Activated naive CD4-positive, alpha-beta T cell treated with anti-CD3 and anti-CD28 coated beads for 36 hours (primary cell): ENCODE results near the gene FGGY. TPM values are rescaled to one million over a fixed set of nuclear protein-coding genes. Genes with fewer than 3 reads are reported as not detected.
A peak's percentile ranks its signal among the peaks of the same experiment; 100 is the strongest.

Source experiments
- CTCF ChIA-PET: fragments of 350-600 bp; sonication (Branson Sonifier 250); formaldehyde crosslinking; loops from one replicate; lab custom pipeline; 2021; ENCODE audit warnings: antibody characterized with exemption; lab: Charles Lee
- DNase-seq: peaks from one replicate; pipeline ENCODE4 v3.0.0-alpha.2; 2020
- H3K27ac Mint-ChIP-seq: one replicate; pipeline ENCODE4 v1.8.0; 2021; ENCODE audit warnings: mild to moderate bottlenecking, mixed read lengths
- H3K27me3 Mint-ChIP-seq: one replicate; pipeline ENCODE4 v1.8.0; 2021; ENCODE audit warnings: low read depth, mixed read lengths
- H3K36me3 Mint-ChIP-seq: one replicate; pipeline ENCODE4 v1.8.0; 2021; ENCODE audit warnings: low read depth, mixed read lengths
- H3K4me1 Mint-ChIP-seq: one replicate; pipeline ENCODE4 v1.8.0; 2021; ENCODE audit warnings: low read depth, mixed read lengths
- H3K4me3 Mint-ChIP-seq: one replicate; pipeline ENCODE4 v1.8.0; 2021; ENCODE audit warnings: mild to moderate bottlenecking, moderate library complexity, mixed read lengths
- H3K9me3 Mint-ChIP-seq: one replicate; pipeline ENCODE4 v1.8.0; 2021; ENCODE audit warnings: mixed read lengths
- intact Hi-C: fragments of 100-400 bp; cut with micrococcal nuclease; formaldehyde crosslinking; loops from one replicate; pipeline ENCODE4 v1.15.1; 2023
- total RNA-seq, 2 experiments: library from RNA; stranded (reverse); gene quantifications; one replicate each; pipeline ENCODE4 v1.2.3, GENCODE V29; 2021

The FGGY gene
- total RNA-seq, 2 experiments from 2014 or later = 9.8 to 10.9 TPM

DNA sequence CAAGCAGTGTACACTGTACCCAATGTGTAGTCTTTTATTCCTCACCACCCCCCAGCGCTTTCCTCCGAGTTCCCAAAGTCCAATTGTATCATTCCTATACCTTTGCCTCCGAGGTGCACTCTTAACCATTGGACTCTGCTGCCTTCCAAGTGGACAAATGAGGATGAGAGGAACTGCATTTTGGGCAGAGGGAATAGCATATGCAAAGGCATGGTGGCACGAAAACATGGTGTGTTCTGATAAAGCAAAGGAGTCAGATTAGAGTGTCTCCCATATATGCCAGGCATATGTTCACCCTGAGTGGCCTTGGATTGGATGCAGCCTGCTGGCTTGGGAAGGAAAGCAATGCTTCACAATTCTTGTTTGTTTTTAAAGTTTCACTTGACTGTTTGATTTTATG lies 25.5 kb downstream of the FGGY start:
- H3K27me3 Mint-ChIP-seq = no peaks in the 10 kb centered on the region
- no peak overlapping the region for H3K4me3 Mint-ChIP-seq
- H3K27ac Mint-ChIP-seq = no peak overlapping the region
- no peaks in the 10 kb centered on the region for H3K4me1 Mint-ChIP-seq
- H3K9me3 Mint-ChIP-seq = no peaks in the 10 kb centered on the region
- CTCF ChIA-PET = no interaction called here
- peaks cover 8% of the 10 kb centered on the region for H3K36me3 Mint-ChIP-seq
- DNase-seq = no peak
- intact Hi-C loops = no loop called here

DNA sequence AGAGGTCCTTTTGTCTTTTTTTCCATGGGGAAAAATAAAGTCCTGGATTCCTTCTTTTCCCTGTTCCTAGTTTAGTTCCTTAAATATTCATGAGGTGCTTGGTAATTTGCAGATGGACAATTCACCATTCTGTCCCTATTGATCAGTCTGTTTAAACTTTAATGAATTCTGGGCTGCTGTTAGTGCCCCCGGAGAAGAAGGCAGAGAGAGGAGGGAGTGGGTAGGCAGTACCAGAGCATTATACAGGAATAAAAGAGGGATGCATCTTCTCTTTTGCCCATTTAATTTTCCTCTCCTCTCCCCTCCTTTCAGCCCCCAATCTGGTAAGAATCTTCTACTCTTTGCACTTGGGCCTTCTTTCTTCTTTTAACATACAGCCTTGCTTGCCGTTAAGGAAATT lies 25.9 kb downstream of the FGGY start:
- Mint-ChIP-seq H3K9me3 (no peaks in the 10 kb centered on the region), H3K27me3 (no peaks in the 10 kb centered on the region), H3K36me3 (peaks cover 8% of the 10 kb centered on the region), H3K4me1 (peaks cover 2% of the 10 kb centered on the region), H3K4me3 (no peak overlapping the region), H3K27ac (no peak overlapping the region)
- intact Hi-C loops = no loop called here
- DNase-seq = no peak
- CTCF ChIA-PET = no interaction called here

DNA sequence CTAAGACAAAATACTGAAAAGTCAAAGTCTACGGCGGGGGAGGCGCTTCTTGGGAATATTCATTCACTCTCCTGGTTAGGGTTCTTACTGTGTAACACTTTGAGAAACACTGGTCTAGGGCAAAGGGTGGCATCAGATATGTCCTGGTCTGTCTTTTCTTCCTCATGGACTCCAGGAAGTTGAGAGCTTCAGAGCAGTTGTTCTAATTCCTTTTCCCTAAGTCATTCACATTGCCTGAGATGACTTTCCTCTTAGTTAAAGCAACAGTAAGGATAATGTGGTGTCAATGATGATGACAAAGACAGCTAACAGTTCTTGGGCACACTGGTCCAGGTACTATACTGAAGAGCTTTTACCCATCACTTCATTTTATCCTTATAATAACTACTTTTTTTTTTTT lies 27.0 kb downstream of the FGGY start:
- H3K27me3 Mint-ChIP-seq = no peaks in the 10 kb centered on the region
- H3K9me3 Mint-ChIP-seq = no peaks in the 10 kb centered on the region
- DNase-seq = no peak
- peaks cover 10% of the 10 kb centered on the region for H3K4me1 Mint-ChIP-seq
- CTCF ChIA-PET = no interaction called here
- H3K36me3 Mint-ChIP-seq = peaks cover 10% of the 10 kb centered on the region
- intact Hi-C loops = no loop called here
- no peak overlapping the region for H3K4me3 Mint-ChIP-seq
- no peak overlapping the region for H3K27ac Mint-ChIP-seq

DNA sequence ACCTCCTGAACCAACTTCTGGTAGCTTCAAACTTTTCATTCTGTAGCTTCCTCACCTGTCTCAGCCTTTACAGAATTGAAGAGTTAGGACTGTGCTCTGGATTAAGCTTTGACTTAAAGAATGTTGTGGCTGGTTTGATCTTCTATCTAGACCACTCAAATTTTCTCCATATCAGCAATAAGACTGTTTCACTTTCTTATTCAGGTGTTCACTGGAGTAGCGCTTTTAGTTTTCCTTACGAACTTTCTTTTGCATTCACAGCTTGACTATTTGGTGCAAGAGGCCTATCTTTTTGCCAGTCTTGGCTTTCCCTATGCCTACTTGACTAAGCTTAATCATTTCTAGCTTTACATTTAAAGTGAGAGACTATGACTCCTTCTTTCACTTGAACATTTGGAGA lies 31.5 kb downstream of the FGGY start:
- CTCF ChIA-PET = interaction anchor here (0.6 kb wide), 1 partner anchor 47 kb away, joined by 6 read pairs; no protein-coding TSS in a partner anchor
- H3K27ac Mint-ChIP-seq = no peak overlapping the region
- intact Hi-C loops = loop anchor here (2.0 kb wide), 1 partner anchor 32 kb away; the partner anchor contains the start of gene FGGY

DNA sequence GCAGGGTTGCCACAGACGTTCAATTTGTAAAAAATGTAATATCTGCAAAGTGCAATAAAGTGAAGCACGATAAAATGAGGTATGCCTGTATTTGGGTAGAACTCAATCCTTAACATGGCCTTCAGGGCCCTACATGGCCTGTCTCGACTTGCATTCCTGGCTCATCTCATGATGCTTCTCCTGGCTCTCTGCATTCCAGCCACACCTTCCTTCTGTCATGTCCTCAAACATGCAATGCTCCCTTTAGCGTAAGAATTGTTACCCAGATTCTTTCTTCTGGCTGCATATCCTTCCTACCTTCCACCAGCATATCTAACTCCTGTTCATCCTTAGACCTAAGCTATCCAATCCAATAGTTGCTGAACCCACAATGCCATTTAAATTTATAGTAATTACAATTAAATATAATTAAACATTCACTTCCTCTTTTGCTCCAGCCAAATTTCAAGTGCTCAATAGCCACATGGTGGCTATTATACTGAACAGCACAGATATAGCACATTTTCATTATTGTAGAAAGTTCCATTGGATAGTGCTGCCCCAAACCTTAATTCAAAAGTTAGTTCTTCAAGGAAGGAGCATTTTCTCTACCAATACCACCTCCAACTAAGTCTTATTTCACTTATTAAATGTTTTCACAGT lies 32.6 kb downstream of the FGGY start:
- CTCF ChIA-PET = no interaction called here
- intact Hi-C loops = loop anchor here (2.0 to 10.0 kb wide), 3 partner anchors 33 to 365 kb away; partner anchors contain the start of gene FGGY
- Mint-ChIP-seq H3K4me1 (peaks cover 28% of the 10 kb centered on the region), H3K36me3 (peaks cover 8% of the 10 kb centered on the region), H3K9me3 (no peaks in the 10 kb centered on the region), H3K4me3 (no peak overlapping the region), H3K27ac (no peak overlapping the region), H3K27me3 (no peaks in the 10 kb centered on the region)
- DNase-seq = no peak

More for the DNA sequence above, 31.5 kb downstream of the FGGY start:
- Mint-ChIP-seq H3K4me3 (no peak overlapping the region), H3K36me3 (peaks cover 10% of the 10 kb centered on the region), H3K9me3 (no peaks in the 10 kb centered on the region), H3K27me3 (no peaks in the 10 kb centered on the region), H3K4me1 (peaks cover 21% of the 10 kb centered on the region)
- DNase-seq = no peak

DNA sequence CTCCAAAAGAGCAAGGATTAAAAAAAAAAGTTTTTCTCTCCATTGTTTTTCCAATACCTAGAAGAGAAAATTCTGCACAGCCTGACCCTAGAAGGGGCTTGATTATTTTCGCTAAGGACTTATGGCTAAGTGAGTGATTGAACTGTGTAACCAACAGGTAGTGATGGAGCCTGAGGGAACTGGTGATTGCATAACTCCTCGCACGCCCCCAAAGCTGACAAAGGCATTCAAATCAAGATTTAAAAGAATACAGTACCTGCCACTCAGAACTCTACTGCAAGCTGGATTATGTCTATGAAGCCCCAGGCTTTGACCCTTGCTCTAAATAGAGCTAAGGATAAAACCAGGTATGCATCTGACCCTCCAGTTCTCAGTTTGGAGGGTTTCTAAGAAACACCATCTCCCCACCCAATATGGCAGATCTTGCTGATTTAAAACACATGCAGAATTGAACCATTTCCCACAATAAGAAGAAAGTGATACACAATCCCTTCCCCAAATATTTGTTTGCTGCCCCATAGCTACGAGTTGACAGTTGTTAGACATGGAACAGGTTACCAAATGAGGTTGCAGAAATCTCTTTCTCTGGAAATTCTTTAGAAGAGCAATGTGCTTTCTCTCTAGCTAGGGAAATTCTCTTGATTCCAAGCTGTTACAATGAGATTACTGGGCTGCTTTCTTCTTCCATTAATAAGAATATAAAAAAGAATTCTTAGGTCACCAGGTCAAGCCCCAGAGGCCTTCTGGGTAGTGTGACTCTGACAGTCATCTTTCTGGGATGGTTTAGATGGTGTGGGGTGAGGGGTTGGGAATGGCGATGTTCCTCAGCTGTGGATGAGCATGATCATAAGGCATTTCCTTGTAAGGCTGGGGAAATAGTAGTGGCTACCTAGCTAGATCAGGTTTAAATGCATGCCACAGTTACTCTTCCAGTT lies 35.1 kb downstream of the FGGY start:
- no peak overlapping the region for H3K27ac Mint-ChIP-seq
- H3K9me3 Mint-ChIP-seq = no peaks in the 10 kb centered on the region
- no peaks in the 10 kb centered on the region for H3K27me3 Mint-ChIP-seq
- intact Hi-C loops = loop anchor here (5.0 to 10.0 kb wide), 2 partner anchors 100 to 363 kb away; no protein-coding TSS in a partner anchor
- H3K36me3 Mint-ChIP-seq = peaks cover 2% of the 10 kb centered on the region
- H3K4me1 Mint-ChIP-seq = peaks cover 28% of the 10 kb centered on the region
- CTCF ChIA-PET = no interaction called here
- DNase-seq = no peak
- H3K4me3 Mint-ChIP-seq = no peak overlapping the region

DNA sequence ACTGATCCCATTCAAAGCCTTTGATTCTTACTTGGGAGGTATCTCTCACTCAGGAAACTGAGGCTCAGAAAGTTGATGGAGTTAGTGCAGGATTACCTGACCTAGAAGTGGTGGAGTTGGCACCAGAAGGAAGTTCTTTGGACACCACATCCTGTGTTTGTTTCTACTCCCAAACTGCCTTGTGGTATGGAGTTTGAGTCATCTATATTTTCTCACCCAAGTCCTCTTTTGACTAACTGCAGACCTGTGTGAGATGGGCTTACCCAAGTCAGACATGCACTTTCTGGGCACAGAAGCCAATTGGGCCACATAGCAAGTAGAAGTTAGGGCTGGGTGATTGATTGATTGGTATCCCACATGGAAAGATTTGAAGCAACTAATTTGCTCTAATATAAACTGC lies 36.1 kb downstream of the FGGY start:
- H3K27me3 Mint-ChIP-seq = no peaks in the 10 kb centered on the region
- intact Hi-C loops = loop anchor here (1.0 to 10.0 kb wide), 3 partner anchors 99 to 549 kb away; partner anchors contain the start of gene JUN
- H3K9me3 Mint-ChIP-seq = no peaks in the 10 kb centered on the region
- peaks cover 2% of the 10 kb centered on the region for H3K36me3 Mint-ChIP-seq
- peak; percentile 54 for DNase-seq
- H3K4me1 Mint-ChIP-seq = peaks cover 26% of the 10 kb centered on the region
- no peak overlapping the region for H3K27ac Mint-ChIP-seq
- no peak overlapping the region for H3K4me3 Mint-ChIP-seq
- CTCF ChIA-PET = no interaction called here

DNA sequence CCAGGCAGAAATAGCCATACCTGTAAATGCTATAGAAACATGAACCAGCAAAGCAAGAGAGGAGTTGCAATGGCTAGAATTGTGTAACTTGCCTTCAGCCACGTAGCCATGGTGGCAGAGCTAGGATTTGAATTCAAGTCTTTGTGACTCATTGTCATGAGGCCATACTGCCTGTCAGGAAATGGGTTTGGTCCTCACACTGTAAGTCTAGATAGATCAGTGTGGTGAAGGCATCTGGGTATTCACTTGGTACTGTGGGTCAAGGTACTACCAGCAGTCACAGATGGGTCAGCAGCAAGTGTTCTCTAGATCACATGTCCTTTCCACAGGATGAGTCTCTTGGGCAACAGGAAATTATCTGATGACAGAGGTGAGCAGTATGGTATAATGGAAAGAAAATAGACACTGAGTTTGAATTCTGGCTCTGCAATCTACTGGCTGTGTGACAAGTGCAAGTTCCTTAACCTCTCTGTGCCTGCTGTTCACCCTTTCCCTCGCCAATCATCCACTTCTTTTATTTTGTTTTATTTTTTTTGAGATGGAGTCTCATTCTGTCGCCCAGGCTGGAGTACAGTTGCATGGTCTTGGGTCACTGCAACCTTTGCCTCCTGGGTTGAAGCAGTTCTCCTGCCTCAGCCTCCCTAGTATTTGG lies 36.9 kb downstream of the FGGY start:
- Mint-ChIP-seq H3K36me3 (no peaks in the 10 kb centered on the region), H3K9me3 (no peaks in the 10 kb centered on the region), H3K27me3 (no peaks in the 10 kb centered on the region), H3K27ac (no peak overlapping the region), H3K4me3 (no peak overlapping the region), H3K4me1 (peaks cover 18% of the 10 kb centered on the region)
- DNase-seq = peak; percentile 14
- CTCF ChIA-PET = no interaction called here
- intact Hi-C loops = loop anchor here (1.0 to 10.0 kb wide), 3 partner anchors 99 to 549 kb away; partner anchors contain the start of gene JUN

DNA sequence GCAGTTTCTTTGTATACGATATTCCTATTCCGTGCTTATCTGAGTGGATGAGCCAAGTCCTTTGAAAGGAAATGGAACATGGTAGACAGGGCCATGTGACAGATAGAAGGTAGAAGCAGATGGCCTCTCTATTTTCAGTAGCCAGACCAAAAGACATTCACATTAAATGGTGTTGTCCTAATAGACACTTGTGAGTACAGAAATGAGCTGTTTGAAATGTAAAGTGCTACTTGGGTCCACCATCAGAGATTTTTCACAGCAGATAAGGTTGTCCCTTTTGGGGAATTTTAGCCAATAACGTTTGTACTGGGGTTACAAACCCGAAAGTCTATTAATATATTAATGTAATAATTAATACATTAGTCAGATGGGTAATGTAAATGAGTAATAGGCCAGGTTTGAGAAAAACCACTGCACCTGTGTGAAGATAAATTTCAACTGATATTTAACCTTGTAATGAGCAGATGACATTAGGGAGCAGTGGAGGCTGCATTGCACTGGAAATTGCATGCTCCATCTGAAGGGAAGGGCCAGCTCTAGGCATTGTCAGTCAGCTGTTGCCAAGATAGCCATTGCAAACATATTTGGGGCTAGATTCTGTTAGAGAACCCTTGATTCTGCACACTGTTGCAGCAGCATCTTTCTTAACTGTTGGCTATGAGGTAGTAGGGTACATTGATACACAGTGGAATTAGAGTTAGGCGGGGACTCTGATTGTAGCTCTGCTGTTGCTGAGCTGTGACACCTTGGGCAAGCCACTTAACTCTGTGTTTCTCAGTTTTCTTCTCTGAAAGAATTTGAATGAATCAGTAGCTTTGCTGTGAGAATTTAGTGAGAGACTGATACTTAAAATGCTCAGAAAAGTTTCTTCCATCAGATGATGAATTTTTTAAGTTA lies 43.8 kb downstream of the FGGY start:
- Mint-ChIP-seq H3K27ac (no peak overlapping the region), H3K27me3 (no peaks in the 10 kb centered on the region), H3K4me3 (no peak overlapping the region), H3K4me1 (no peaks in the 10 kb centered on the region), H3K36me3 (peaks cover 2% of the 10 kb centered on the region), H3K9me3 (no peaks in the 10 kb centered on the region)
- DNase-seq = no peak
- intact Hi-C loops = no loop called here
- CTCF ChIA-PET = interaction anchor here (0.6 to 0.7 kb wide), 2 partner anchors 175 to 577 kb away, joined by 3 to 4 read pairs; no protein-coding TSS in a partner anchor

DNA sequence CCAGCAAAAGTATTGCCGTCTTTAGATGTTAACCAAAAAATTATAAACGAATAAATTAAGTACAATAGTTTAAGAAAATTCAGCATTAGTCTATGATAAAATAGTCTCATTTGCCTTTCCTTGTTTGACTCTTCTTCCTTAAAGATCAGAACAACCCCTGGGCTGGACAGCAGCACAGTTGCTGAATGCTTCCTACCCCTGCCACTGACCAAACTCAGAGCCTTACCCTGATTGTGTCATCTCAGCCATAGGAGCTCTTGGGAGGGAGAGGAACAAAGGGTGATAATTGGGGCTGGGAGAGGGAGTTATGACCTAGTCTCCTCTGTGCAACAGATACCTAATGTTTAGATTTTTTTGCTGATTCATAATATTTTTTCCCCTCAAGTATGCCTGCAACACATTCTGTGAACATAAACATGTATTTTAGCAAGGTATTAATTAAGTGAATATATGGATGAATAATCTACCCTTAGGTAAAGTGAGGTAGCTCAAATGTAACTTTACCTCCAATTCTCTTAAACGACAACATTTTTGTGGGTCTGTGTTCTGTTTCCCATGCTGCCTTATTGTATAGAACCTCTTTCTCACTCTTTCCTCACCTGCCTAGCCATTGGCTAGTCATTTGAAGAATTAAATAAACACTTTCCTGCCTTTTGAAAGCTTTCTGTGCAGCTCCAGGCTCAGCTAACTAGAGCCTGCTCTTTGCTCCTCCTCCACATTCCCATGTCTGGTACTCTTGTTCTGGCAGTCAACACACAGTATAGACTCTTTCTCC lies 46.1 kb downstream of the FGGY start:
- peaks cover 2% of the 10 kb centered on the region for H3K36me3 Mint-ChIP-seq
- H3K27ac Mint-ChIP-seq = no peak overlapping the region
- no peaks in the 10 kb centered on the region for H3K4me1 Mint-ChIP-seq
- no peaks in the 10 kb centered on the region for H3K27me3 Mint-ChIP-seq
- H3K4me3 Mint-ChIP-seq = no peak overlapping the region
- CTCF ChIA-PET = interaction anchor here (0.7 kb wide), 1 partner anchor 418 kb away, joined by 3 read pairs; no protein-coding TSS in a partner anchor
- no peak for DNase-seq
- intact Hi-C loops = no loop called here
- H3K9me3 Mint-ChIP-seq = no peaks in the 10 kb centered on the region

DNA sequence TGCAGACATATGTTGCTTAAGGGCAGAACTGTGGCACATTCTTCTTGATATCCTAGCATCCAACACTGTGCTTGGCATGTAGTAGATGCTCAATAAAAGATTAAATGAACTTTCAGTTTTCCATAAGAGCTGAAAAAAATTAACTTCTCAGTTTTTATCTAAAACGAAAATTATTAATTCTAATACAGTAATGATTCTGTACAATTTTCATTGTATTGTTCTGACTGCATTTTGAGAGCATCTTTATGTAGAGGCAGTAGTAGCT lies 46.6 kb downstream of the FGGY start:
- CTCF ChIA-PET = interaction anchor here (0.7 kb wide), 1 partner anchor 418 kb away, joined by 3 read pairs; no protein-coding TSS in a partner anchor
- intact Hi-C loops = no loop called here
- DNase-seq = no peak
- Mint-ChIP-seq H3K27me3 (no peaks in the 10 kb centered on the region), H3K36me3 (peaks cover 2% of the 10 kb centered on the region), H3K4me3 (no peak overlapping the region), H3K9me3 (no peaks in the 10 kb centered on the region), H3K27ac (no peak overlapping the region), H3K4me1 (no peaks in the 10 kb centered on the region)
